H7 (cell line): ENCODE data around the gene NCBP2L. TPM values are rescaled to one million over a fixed set of nuclear protein-coding genes. Genes with fewer than 3 reads are reported as not detected.

ENCODE experiments used
- DNase-seq: peaks from one replicate; pipeline ENCODE4 v3.0.0; 2012
- H3K27me3 ChIP-seq: 2 replicates; pipeline ENCODE4 v1.6.0; 2011; ENCODE audit warnings: mild to moderate bottlenecking, low read length; ENCODE audit not compliant: control insufficient read depth, insufficient read depth
- H3K36me3 ChIP-seq: replicated peaks from 2 replicates; pipeline ENCODE4 v1.5.1; 2011; ENCODE audit warnings: low read length; ENCODE audit not compliant: control insufficient read depth, insufficient read depth
- H3K4me3 ChIP-seq: 2 replicates; pipeline ENCODE4 v1.5.1; 2011; ENCODE audit warnings: low read depth, mild to moderate bottlenecking, control low read depth, low read length, moderate library complexity; ENCODE audit not compliant: insufficient read depth
- total RNA-seq: library from RNA; depleted of rRNA; stranded (reverse); fragments of >200 nt; shearing (Covaris generic); gene quantifications from 2 replicates; pipeline ENCODE4 v1.2.3, GENCODE V29; 2014

The NCBP2L gene
- total RNA-seq, 1 experiment from 2014 or later = not detected

DNA sequence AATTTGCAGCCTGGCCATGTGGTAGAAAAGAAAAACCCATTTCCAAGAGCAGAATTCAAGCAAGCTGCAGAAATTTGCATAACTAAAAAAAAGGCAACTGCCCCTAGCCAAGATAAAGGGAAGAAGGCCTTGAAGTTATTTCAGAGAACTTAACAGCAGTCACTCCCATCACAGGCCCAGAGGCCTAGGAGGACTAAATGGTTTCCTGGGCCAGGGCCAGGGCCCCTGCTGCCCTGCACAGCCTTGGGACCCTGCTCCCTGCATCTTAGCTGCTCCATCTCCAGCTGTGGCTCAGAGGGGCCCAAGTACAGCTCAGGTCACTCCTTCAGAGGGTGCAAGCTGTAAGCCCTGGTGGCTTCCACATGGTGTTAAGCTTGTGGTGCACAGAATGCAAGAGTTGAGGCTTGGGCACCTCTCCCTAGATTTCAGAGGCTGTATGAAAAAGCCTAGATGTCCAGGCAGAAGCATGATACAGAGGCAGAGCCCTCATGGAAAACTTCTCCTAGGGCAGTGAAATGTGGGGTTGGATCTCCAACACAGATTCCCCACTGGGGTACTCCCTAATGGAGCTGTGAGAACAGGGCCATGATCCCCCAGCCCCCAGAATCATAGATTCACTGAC is 41.5 kb downstream of the NCBP2L start:
- Histone ChIP-seq H3K27me3 (no peaks in the 10 kb centered on the region), H3K4me3 (no peak overlapping the region), H3K36me3 (no peaks in the 10 kb centered on the region)
- DNase-seq = no peak

- DNase-seq = no peak
- Histone ChIP-seq H3K27me3 (peaks cover 32% of the 10 kb centered on the region), H3K36me3 (no peaks in the 10 kb centered on the region), H3K4me3 (no peak overlapping the region)
Measured at GRCh38 chrX:107823042-107823441, 45.5 kb downstream of the NCBP2L start.

- DNase-seq = no peak
- H3K36me3 ChIP-seq = no peaks in the 10 kb centered on the region
- no peak overlapping the region for H3K4me3 ChIP-seq
- H3K27me3 ChIP-seq = peaks cover 34% of the 10 kb centered on the region
Measured at GRCh38 chrX:107823456-107823855, 45.9 kb downstream of the NCBP2L start.

GRCh38 chrX:107825698-107826237 is 48.2 kb downstream of the NCBP2L start, which contains the start of gene MID2:
TSS of gene MID2 (plus strand) at chrX:107825866. CDS start at chrX:107826427, 561 bp downstream.
- H3K36me3 ChIP-seq = no peaks in the 10 kb centered on the region
- peak; percentile 80 for DNase-seq
- H3K27me3 ChIP-seq = peaks cover 36% of the 10 kb centered on the region
- peak within 1 kb of the TSS; percentile 54 for H3K4me3 ChIP-seq

GRCh38 chrX:107826238-107827029 is 48.9 kb downstream of the NCBP2L start:
- H3K4me3 ChIP-seq = peak overlapping the region; percentile 54

DNA sequence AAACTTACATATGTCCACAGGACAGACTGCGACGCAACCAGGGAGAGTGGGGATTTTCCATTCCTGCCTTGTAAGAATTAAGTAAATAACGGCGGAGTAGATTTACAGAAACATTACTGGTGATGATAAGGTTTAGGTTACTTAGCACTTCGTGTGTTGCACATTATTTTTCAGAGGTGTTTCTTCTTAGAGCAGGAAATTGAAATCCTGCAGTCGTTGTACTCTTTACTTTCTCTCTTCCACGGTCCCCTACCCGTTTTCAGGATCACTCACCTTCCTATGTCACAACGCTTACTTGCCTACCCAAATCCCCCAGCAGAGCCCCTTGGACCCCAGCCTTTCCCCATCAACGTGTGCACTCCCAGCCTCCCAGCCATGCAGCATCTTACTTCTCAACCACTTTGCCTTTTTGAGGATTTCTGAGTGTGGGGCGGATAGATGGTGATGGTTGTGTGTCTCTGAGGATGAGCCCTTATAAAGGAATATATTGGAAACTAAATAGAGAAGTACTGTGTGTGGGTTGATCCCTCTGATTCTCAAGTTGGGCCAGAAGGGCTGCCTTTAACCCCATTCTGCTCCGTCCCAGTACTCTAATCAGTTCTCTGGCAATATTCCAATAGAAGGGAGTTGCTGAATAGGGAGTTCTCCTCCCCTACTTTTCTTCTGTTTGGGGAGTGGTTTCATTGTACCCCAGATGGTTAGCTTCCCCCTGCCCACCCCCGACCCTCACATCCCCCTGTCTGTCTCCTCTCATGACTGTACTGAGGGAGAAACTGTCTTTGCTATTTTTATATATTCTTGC is 49.7 kb downstream of the NCBP2L start:
- no peak for DNase-seq
- peaks cover 36% of the 10 kb centered on the region for H3K27me3 ChIP-seq

More at GRCh38 chrX:107826238-107827029, 48.9 kb downstream of the NCBP2L start:
- DNase-seq = peak; percentile 82
- Histone ChIP-seq H3K27me3 (peaks cover 36% of the 10 kb centered on the region), H3K36me3 (no peaks in the 10 kb centered on the region)

DNA sequence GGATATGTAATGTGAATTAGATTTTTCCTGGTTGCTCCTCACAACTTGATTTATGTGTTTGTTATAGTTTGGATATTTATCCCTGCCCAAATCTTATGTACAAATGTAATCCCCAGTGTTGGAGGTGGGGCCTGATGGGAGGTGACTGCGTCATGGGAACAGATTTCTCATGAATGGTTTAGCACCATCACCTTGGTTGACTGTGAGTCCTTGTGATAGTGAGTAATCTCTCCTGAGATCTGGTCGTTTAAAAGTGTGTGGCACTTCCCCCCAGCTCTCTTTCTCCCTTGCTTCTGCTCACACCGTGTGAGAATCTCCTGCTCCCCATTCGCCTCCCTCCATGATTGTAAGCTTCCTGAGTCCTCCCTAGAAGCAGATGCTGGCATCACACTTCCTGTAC is 50.3 kb downstream of the NCBP2L start:
- no peak overlapping the region for H3K4me3 ChIP-seq
- H3K36me3 ChIP-seq = no peaks in the 10 kb centered on the region
- H3K27me3 ChIP-seq = peaks cover 36% of the 10 kb centered on the region
- DNase-seq = no peak

More for the DNA sequence above, 49.7 kb downstream of the NCBP2L start:
- peak overlapping the region; percentile 54 for H3K4me3 ChIP-seq
- H3K36me3 ChIP-seq = no peaks in the 10 kb centered on the region

- Histone ChIP-seq H3K4me3 (no peak overlapping the region), H3K36me3 (no peaks in the 10 kb centered on the region), H3K27me3 (peaks cover 31% of the 10 kb centered on the region)
- DNase-seq = no peak
Measured at GRCh38 chrX:107829878-107830277, 52.3 kb downstream of the NCBP2L start.

GRCh38 chrX:107831071-107831730 is 53.7 kb downstream of the NCBP2L start:
- H3K27me3 ChIP-seq = peaks cover 20% of the 10 kb centered on the region
- H3K36me3 ChIP-seq = no peaks in the 10 kb centered on the region
- H3K4me3 ChIP-seq = no peak overlapping the region
- no peak for DNase-seq

GRCh38 chrX:107834275-107835201 is 57.0 kb downstream of the NCBP2L start:
- no peaks in the 10 kb centered on the region for H3K27me3 ChIP-seq
- H3K36me3 ChIP-seq = no peaks in the 10 kb centered on the region
- H3K4me3 ChIP-seq = no peak overlapping the region
- DNase-seq = no peak

GRCh38 chrX:107836958-107837357 is 59.4 kb downstream of the NCBP2L start:
- DNase-seq = no peak
- no peak overlapping the region for H3K4me3 ChIP-seq
- H3K36me3 ChIP-seq = no peaks in the 10 kb centered on the region
- no peaks in the 10 kb centered on the region for H3K27me3 ChIP-seq

DNA sequence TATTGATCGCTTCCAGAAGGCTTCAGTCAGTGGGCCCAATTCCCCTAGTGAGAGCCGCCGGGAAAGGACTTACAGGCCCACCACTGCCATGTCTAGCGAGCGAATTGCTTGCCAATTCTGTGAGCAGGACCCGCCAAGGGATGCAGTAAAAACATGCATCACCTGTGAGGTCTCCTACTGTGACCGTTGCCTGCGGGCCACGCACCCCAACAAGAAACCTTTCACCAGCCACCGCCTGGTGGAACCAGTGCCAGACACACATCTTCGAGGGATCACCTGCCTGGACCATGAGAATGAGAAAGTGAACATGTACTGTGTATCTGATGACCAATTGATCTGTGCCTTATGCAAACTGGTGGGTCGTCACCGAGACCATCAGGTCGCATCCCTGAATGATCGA is 63.4 kb downstream of the NCBP2L start:
- no peaks in the 10 kb centered on the region for H3K36me3 ChIP-seq
- DNase-seq = no peak
- no peaks in the 10 kb centered on the region for H3K27me3 ChIP-seq
- no peak overlapping the region for H3K4me3 ChIP-seq

- no peak overlapping the region for H3K4me3 ChIP-seq
- no peak for DNase-seq
- H3K36me3 ChIP-seq = no peaks in the 10 kb centered on the region
- H3K27me3 ChIP-seq = no peaks in the 10 kb centered on the region
Measured at GRCh38 chrX:107842715-107843400, 65.3 kb downstream of the NCBP2L start.
